GM12878 (cell line): ENCODE data around the gene VEZF1. TPM values are rescaled to one million over a fixed set of nuclear protein-coding genes. Genes with fewer than 3 reads are reported as not detected.

Experiments
- ATF7 ChIP-seq: fragments of 450-650 bp; IDR thresholded peaks from 2 replicates; pipeline ENCODE4 v1.6.1; 2016; ENCODE audit warnings: low read depth, mild to moderate bottlenecking
- BMI1 ChIP-seq: fragments of 450-650 bp; IDR thresholded peaks from 2 replicates; pipeline ENCODE4 v1.6.1; 2016; ENCODE audit warnings: mild to moderate bottlenecking, moderate library complexity, borderline replicate concordance
- CHD1 ChIP-seq: IDR thresholded peaks from 2 replicates; pipeline ENCODE4 v1.6.1; 2012; ENCODE audit warnings: low read depth, low read length, improper control_type of control experiment
- CREB1 ChIP-seq: IDR thresholded peaks from 2 replicates; pipeline ENCODE4 v1.6.1; 2012; ENCODE audit warnings: low read depth, mild to moderate bottlenecking, inconsistent platforms
- HCFC1 ChIP-seq: fragments of 150-350 bp; IDR thresholded peaks from 2 replicates; pipeline ENCODE4 v1.6.1; 2014; ENCODE audit warnings: low read length
- IKZF2 ChIP-seq, 2 experiments: fragments of 450-650 bp; IDR thresholded peaks; 2 replicates each; pipeline ENCODE4 v1.6.1; 2017; ENCODE audit warnings: mild to moderate bottlenecking in 2 of 2, moderate library complexity in 2 of 2
- IRF4 ChIP-seq: IDR thresholded peaks from 2 replicates; pipeline ENCODE4 v1.6.1; 2011; ENCODE audit warnings: low read depth, low read length
- KAT2A ChIP-seq: conservative IDR thresholded peaks from 2 replicates; pipeline ENCODE4 v1.6.1; 2011; ENCODE audit warnings: low read depth, low read length; ENCODE audit not compliant: control insufficient read depth
- LARP7 ChIP-seq: fragments of 450-650 bp; IDR thresholded peaks from 2 replicates; pipeline ENCODE4 v1.6.1; 2017; ENCODE audit warnings: mild to moderate bottlenecking
- MEF2A ChIP-seq: IDR thresholded peaks from 2 replicates; pipeline ENCODE4 v1.6.1; 2011; ENCODE audit warnings: low read depth, mild to moderate bottlenecking, low read length, moderate library complexity; ENCODE audit not compliant: insufficient read depth
- MEF2B ChIP-seq: fragments of 450-650 bp; IDR thresholded peaks from 2 replicates; pipeline ENCODE4 v1.6.1; 2018; ENCODE audit warnings: mild to moderate bottlenecking, moderate library complexity; ENCODE audit not compliant: partially characterized antibody, poor library complexity, severe bottlenecking
- MTA3 ChIP-seq: IDR thresholded peaks from 2 replicates; pipeline ENCODE4 v1.6.1; 2012; ENCODE audit warnings: low read length, inconsistent platforms, borderline replicate concordance
- MYB ChIP-seq: fragments of 150-350 bp; IDR thresholded peaks from 2 replicates; pipeline ENCODE4 v1.6.1; 2014; ENCODE audit warnings: mild to moderate bottlenecking, low read depth, low read length, borderline replicate concordance
- NR2C1 ChIP-seq: fragments of 450-650 bp; IDR thresholded peaks from 2 replicates; pipeline ENCODE4 v1.6.1; 2017; ENCODE audit warnings: antibody characterized with exemption, mild to moderate bottlenecking, moderate library complexity
- PAX5 ChIP-seq: IDR thresholded peaks from 2 replicates; pipeline ENCODE4 v1.6.1; 2011; ENCODE audit warnings: low read depth, low read length, borderline replicate concordance
- SIN3A ChIP-seq: IDR thresholded peaks from 2 replicates; pipeline ENCODE4 v1.6.1; 2012; ENCODE audit warnings: low read depth, low read length, improper control_type of control experiment
- SIX5 ChIP-seq: IDR thresholded peaks from 2 replicates; pipeline ENCODE4 v1.6.1; 2011; ENCODE audit warnings: mild to moderate bottlenecking, low read depth, low read length, moderate library complexity; ENCODE audit not compliant: severe bottlenecking
- TCF3 ChIP-seq: IDR thresholded peaks from 2 replicates; pipeline ENCODE4 v1.6.1; 2012; ENCODE audit warnings: low read depth, mild to moderate bottlenecking, low read length, borderline replicate concordance; ENCODE audit not compliant: insufficient read depth
- ZNF274 ChIP-seq: IDR thresholded peaks from one replicate; pipeline ENCODE4 v1.8.0; 2011; ENCODE audit not compliant: insufficient read length, insufficient read depth
- polyA plus RNA-seq, 11 experiments: library from polyadenylated mRNA; depleted of rRNA in 4 of 11; unstranded in 6 of 11; stranded (reverse) in 5 of 11; fragments of >200 nt; fragmentation: Nextera tagmentation in 4 of 11; fragmentation: Illumina TruSeq in 1 of 11; extraction: Ambion mirVana in 4 of 11; extraction: Trizol in 1 of 11; gene quantifications; 1 replicate in 1 of 11; 2 replicates in 10 of 11; pipeline versions ENCODE4 v1.2.1 to v1.2.3, GENCODE V29; 2011 to 2016; ENCODE audit warnings: inconsistent platforms in 2 of 11, missing spikeins in 2 of 11, low read depth in 1 of 11
- total RNA-seq, 4 experiments: library from RNA; depleted of rRNA in 3 of 4; stranded (reverse); fragments of >200 nt in 3 of 4; fragmentation: Illumina TruSeq in 1 of 4; extraction: Trizol in 1 of 4; gene quantifications; 2 replicates each; pipeline versions ENCODE4 v1.2.1 to v1.2.3, GENCODE V29; 2013 to 2021
- TF ChIP-seq, protein P1 (sequence below): fragments of 450-650 bp; formaldehyde crosslinking; IDR thresholded peaks from 2 replicates; pipeline ENCODE4 v1.4.0; 2022; ENCODE audit warnings: mild to moderate bottlenecking, moderate library complexity
- TF ChIP-seq, protein P2 (sequence below): IDR thresholded peaks from 2 replicates; pipeline ENCODE4 v1.6.1; 2012; ENCODE audit warnings: low read depth, low read length, improper control_type of control experiment
- TF ChIP-seq, protein P3 (sequence below): fragments of 450-650 bp; formaldehyde crosslinking; IDR thresholded peaks from 2 replicates; pipeline ENCODE4 v1.5.0; 2022; ENCODE audit warnings: mild to moderate bottlenecking, missing genetic modification characterization

VEZF1 gene
- total and polyA plus RNA-seq, 10 of the 15 experiments (the other 5 are each of a cell fraction or from before 2014, with no cell fraction given): 9.5 to 28.2 (median 20.3) TPM

DNA sequence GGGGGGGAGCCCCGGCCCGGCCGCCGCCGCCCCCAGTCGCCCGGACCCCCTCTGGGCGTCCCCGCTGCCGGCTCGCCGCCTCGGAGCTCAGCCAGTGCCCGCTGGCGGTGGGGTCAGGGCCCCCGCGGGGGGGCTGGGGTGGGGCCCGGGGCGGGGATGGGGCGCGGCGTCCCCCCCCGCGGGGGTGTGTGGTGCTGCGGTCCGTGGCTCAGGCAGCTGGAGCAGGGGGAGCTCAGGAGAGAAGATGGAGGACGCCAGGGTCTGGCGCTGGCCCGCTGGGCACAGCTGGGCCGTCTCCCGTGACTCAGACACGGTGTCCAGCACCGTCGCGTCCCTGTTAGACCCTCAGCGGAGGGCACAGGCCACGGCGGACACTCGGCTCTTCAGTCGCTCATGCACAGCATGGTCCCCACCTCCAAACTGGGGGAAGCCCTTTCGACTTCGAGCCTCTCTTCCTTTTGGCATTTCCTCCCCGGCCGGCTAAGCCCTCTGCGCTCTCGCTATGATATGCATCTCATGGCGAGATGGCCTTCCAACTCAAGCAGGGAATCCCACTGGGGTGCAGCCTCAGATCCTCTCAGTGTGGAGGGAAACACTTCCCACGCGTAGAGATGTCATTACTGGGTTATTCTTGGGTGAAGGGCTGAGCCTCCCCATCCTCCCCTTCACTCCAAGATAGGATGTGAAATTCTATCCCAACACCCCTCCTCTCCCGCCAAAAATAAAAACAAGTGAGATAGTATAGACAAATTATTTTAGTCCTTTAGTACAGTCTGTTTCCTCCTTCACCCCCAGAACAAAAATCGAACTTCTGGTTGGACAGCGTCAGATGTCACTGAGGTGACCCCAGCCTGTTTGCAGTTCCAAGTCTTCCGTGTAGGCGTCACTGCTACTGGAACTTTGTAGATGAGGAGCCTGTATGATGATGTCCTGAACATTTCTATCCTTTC is 522 bp upstream of the VEZF1 start (continued):
- TF ChIP-seq MEF2A: no peak
- TF ChIP-seq MYB: no peak
- peak; percentile 83; the same call in 1 of the 2 replicates for TF ChIP-seq PAX5
- 0 out of 2 replicates have a peak, but pooled peaks have one; percentile 8 for TF ChIP-seq ATF7
- TF ChIP-seq, protein P1, sequence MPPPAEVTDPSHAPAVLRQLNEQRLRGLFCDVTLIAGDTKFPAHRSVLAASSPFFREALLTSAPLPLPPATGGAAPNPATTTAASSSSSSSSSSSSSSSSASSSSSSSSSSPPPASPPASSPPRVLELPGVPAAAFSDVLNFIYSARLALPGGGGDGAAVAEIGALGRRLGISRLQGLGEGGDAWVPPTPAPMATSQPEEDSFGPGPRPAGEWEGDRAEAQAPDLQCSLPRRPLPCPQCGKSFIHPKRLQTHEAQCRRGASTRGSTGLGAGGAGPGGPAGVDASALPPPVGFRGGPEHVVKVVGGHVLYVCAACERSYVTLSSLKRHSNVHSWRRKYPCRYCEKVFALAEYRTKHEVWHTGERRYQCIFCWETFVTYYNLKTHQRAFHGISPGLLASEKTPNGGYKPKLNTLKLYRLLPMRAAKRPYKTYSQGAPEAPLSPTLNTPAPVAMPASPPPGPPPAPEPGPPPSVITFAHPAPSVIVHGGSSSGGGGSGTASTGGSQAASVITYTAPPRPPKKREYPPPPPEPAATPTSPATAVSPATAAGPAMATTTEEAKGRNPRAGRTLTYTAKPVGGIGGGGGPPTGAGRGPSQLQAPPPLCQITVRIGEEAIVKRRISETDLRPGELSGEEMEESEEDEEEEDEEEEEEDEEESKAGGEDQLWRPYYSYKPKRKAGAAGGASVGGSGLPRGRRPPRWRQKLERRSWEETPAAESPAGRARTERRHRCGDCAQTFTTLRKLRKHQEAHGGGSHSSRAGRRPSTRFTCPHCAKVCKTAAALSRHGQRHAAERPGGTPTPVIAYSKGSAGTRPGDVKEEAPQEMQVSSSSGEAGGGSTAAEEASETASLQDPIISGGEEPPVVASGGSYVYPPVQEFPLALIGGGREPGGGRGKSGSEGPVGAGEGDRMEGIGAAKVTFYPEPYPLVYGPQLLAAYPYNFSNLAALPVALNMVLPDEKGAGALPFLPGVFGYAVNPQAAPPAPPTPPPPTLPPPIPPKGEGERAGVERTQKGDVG (CRISPR knock-in tag): no peak
- no peak for TF ChIP-seq IKZF2 (IDR thresholded peaks at IDR 0.05)
- no peak for TF ChIP-seq SIX5
- no peak for TF ChIP-seq HCFC1
- no peak for TF ChIP-seq MEF2B
- no peak for TF ChIP-seq KAT2A
- TF ChIP-seq SIN3A: no peak
- TF ChIP-seq IRF4: no peak
- TF ChIP-seq ZNF274: no peak
- TF ChIP-seq, protein P2, sequence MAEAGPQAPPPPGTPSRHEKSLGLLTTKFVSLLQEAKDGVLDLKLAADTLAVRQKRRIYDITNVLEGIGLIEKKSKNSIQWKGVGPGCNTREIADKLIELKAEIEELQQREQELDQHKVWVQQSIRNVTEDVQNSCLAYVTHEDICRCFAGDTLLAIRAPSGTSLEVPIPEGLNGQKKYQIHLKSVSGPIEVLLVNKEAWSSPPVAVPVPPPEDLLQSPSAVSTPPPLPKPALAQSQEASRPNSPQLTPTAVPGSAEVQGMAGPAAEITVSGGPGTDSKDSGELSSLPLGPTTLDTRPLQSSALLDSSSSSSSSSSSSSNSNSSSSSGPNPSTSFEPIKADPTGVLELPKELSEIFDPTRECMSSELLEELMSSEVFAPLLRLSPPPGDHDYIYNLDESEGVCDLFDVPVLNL: no peak
- peak; percentile 97; the same call in 1 of the 2 replicates for TF ChIP-seq MTA3
- no peak for TF ChIP-seq BMI1
- TF ChIP-seq TCF3: peak; percentile 76; the same call in 1 of the 2 replicates
- TF ChIP-seq LARP7: no peak
- no peak for TF ChIP-seq CREB1
- 0 out of 2 replicates have a peak, but pooled peaks have one; percentile 27 for TF ChIP-seq CHD1
- TF ChIP-seq NR2C1: no peak
- TF ChIP-seq, protein P3, sequence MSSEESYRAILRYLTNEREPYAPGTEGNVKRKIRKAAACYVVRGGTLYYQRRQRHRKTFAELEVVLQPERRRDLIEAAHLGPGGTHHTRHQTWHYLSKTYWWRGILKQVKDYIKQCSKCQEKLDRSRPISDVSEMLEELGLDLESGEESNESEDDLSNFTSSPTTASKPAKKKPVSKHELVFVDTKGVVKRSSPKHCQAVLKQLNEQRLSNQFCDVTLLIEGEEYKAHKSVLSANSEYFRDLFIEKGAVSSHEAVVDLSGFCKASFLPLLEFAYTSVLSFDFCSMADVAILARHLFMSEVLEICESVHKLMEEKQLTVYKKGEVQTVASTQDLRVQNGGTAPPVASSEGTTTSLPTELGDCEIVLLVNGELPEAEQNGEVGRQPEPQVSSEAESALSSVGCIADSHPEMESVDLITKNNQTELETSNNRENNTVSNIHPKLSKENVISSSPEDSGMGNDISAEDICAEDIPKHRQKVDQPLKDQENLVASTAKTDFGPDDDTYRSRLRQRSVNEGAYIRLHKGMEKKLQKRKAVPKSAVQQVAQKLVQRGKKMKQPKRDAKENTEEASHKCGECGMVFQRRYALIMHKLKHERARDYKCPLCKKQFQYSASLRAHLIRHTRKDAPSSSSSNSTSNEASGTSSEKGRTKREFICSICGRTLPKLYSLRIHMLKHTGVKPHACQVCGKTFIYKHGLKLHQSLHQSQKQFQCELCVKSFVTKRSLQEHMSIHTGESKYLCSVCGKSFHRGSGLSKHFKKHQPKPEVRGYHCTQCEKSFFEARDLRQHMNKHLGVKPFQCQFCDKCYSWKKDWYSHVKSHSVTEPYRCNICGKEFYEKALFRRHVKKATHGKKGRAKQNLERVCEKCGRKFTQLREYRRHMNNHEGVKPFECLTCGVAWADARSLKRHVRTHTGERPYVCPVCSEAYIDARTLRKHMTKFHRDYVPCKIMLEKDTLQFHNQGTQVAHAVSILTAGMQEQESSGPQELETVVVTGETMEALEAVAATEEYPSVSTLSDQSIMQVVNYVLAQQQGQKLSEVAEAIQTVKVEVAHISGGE (CRISPR knock-in tag): no peak
